ENCODE measurements around the gene MAP3K13.

DNA sequence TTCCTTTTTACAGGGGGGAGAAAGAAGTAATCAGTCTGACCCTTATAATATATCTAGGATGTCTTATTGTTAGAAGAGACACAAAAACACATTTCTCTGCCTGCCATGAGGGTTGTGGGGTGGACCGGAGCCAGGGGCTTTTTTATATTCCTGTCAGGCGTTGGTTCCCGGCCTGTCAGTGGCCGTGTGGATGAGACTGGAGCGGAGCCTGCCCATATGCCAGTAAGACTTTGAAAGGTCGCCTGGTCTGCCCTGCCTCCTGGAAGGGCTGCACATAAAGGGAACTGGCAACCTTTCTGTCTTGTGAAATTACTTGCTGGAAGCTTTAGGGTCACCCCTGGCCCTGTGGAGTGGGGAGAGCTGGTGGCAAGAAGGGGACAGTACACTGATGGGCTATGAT lies 34.7 kb downstream of the MAP3K13 start:
- TF ChIP-seq POLR2A (IDR thresholded peaks at IDR 0.05) = no peak
- TF ChIP-seq CTCF (IDR thresholded peaks at IDR 0.05) = no peak
- no peak for TF ChIP-seq POLR2AphosphoS5 (IDR thresholded peaks at IDR 0.05)
